Testis (tissue), 2 donors: ENCODE results near the gene COX14.
A peak's percentile ranks its signal among the peaks of the same experiment; 100 is the strongest.

Experiments
- POLR2A ChIP-seq: fragments of 450-650 bp; IDR thresholded peaks from one replicate; pipeline ENCODE4 v1.6.1; 2017; ENCODE audit warnings: antibody characterized with exemption, mild to moderate bottlenecking, moderate library complexity
- TF ChIP-seq, protein P1 (sequence below), 3 experiments: fragments of 450-650 bp in 2 of 3; fragments of 200-600 bp in 1 of 3; sonication (generic) in 1 of 3; IDR thresholded peaks; one replicate each; pipeline ENCODE4 v1.5.1; 2016 to 2019; ENCODE audit warnings: antibody characterized with exemption in 3 of 3, mild to moderate bottlenecking in 2 of 3, moderate library complexity in 1 of 3

DNA sequence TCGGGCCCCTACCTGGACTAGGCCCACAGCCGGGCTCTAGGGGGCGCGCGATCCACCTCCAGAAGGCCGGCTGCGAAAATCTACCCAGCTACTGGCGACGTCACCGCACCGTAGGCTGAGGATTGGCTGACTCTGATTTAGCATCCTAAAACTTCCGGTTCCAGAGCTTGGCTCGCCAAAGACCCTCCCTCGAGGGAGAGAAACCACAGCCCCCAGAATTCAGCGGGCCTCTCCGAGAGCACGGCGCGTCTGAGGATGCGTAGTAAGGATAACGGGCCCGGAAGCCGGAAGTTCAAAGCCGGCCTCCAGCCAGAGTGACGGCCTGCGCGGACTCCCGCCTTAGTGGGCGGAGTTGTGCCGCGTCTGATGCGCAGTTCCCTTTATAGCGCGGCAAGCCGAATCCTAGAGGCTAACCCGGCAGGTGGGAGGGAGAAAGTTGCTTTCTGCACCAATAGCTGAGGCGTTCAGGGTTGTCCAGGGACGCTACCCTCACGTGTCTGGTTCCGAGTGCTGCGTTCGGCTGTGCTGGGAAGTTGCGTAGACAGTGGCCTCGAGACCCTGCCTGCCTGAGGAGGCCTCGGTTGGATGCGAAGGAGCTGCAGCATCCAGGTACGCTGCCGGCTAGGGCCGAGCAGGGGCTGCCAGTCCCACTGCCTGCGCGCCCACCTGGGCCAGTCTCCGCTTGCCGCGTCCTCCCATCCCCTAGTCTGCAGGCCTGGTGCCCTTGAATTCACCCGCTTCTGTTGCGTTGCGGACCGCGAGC is at the start of gene COX14:
- peak; percentile 66 for TF ChIP-seq POLR2A
- TF ChIP-seq, protein P1, sequence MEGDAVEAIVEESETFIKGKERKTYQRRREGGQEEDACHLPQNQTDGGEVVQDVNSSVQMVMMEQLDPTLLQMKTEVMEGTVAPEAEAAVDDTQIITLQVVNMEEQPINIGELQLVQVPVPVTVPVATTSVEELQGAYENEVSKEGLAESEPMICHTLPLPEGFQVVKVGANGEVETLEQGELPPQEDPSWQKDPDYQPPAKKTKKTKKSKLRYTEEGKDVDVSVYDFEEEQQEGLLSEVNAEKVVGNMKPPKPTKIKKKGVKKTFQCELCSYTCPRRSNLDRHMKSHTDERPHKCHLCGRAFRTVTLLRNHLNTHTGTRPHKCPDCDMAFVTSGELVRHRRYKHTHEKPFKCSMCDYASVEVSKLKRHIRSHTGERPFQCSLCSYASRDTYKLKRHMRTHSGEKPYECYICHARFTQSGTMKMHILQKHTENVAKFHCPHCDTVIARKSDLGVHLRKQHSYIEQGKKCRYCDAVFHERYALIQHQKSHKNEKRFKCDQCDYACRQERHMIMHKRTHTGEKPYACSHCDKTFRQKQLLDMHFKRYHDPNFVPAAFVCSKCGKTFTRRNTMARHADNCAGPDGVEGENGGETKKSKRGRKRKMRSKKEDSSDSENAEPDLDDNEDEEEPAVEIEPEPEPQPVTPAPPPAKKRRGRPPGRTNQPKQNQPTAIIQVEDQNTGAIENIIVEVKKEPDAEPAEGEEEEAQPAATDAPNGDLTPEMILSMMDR (IDR thresholded peaks at IDR 0.05): peak; percentile 83 to 94 (median 91)
